ENCODE results near the gene ERG28.

The ERG28 gene

DNA sequence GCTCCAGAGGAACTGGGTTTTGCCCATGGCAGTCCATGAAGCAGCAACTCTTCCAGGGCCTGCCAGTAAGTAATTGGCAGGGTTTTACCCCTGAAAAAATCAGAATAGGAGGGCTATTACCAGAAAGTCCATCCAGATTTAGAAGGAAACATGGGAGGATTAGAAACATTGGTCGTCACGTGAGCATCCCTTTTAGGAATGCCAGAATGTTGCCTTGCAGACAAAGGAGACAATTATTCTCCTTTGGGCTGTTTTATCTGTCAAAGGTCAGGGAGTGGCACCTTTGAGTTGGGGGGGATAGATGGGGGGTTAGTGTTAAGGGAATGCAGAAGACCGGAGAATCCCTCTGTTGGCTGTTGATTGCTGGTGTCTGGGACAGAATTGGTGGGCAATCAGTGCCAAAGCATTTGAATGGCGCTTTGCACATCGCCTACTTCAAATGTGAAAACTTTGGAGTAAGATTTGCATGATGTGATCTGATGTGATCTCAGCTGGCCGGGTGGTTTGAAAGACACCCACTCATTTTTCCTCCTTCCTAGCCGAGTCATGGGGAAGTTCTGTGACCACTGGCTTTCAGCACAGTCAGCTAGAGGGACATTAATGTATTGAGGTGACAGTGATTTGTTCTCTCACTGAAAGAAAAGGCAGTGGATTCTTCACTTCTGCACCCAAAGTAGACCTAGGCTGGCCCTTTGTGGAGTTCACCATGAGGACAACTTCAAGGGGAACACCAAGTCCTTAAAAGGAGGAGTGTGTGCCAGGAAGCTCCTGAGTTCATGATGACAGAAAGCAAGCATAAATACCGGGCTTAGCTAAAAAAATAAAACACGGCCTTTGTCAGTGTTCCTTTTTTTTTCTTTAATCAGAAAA is 50.8 kb downstream of the ERG28 start:
- H3K27ac ChIP-seq (ENCODE audit: low read length) = no peak overlapping the region
- H3K4me3 ChIP-seq (ENCODE audit: low read length) = no peak overlapping the region
- no peaks in the 10 kb centered on the region for H3K36me3 ChIP-seq (replicated peaks; ENCODE audit: insufficient read depth, low read length)
- H3K9me2 ChIP-seq (replicated peaks; ENCODE audit: insufficient read depth, low read length) = no peaks in the 10 kb centered on the region
- H3K79me2 ChIP-seq (ENCODE audit: low read length) = no peaks in the 10 kb centered on the region
- H3K4me1 ChIP-seq (ENCODE audit: low read length) = no peaks in the 10 kb centered on the region
- H4K20me1 ChIP-seq (ENCODE audit: insufficient read depth, low read length) = no peaks in the 10 kb centered on the region
- H2AFZ ChIP-seq (ENCODE audit: low read length) = no peak overlapping the region
- no peak for DNase-seq
- no peaks in the 10 kb centered on the region for H3K9me3 ChIP-seq (replicated peaks; ENCODE audit: insufficient read depth, low read length)
- H3F3A ChIP-seq (ENCODE audit: insufficient read depth, low read length) = no peaks in the 10 kb centered on the region
- TF ChIP-seq, protein P1, sequence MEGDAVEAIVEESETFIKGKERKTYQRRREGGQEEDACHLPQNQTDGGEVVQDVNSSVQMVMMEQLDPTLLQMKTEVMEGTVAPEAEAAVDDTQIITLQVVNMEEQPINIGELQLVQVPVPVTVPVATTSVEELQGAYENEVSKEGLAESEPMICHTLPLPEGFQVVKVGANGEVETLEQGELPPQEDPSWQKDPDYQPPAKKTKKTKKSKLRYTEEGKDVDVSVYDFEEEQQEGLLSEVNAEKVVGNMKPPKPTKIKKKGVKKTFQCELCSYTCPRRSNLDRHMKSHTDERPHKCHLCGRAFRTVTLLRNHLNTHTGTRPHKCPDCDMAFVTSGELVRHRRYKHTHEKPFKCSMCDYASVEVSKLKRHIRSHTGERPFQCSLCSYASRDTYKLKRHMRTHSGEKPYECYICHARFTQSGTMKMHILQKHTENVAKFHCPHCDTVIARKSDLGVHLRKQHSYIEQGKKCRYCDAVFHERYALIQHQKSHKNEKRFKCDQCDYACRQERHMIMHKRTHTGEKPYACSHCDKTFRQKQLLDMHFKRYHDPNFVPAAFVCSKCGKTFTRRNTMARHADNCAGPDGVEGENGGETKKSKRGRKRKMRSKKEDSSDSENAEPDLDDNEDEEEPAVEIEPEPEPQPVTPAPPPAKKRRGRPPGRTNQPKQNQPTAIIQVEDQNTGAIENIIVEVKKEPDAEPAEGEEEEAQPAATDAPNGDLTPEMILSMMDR (IDR thresholded peaks at IDR 0.05; ENCODE audit: low read length) = no peak
- no peak for TF ChIP-seq EZH2 (optimal IDR thresholded peaks at IDR 0.05; ENCODE audit: low read depth, low read length)
- no peak for TF ChIP-seq EZH2phosphoT487 (IDR thresholded peaks at IDR 0.05; ENCODE audit: low read length)
- no peak overlapping the region for H3K9ac ChIP-seq (ENCODE audit: low read length)
- no peak overlapping the region for H3K4me2 ChIP-seq (ENCODE audit: low read depth, low read length)
- H3K27me3 ChIP-seq (replicated peaks; ENCODE audit: insufficient read depth, low read length) = no peaks in the 10 kb centered on the region

DNA sequence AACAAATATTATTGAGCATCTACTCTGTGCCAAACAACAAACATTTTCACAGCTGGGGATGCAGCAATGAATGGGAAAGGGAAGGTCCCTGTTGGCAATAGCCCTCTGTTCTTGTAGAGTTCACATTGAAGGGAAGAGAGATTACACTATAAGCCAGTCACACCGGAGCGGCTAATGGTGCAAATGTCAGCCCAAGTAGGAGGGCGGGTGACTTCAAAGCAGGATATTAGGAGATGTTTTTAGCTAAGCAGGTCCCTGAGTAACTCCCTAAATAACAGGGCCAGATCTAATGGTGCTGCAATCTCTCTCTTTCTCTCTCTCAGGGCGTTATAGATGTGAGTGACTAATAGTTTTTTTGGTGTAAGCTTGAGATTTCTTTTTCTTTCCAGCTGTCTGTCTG is 51.6 kb downstream of the ERG28 start:
- H3K27ac ChIP-seq (ENCODE audit: low read length) = no peak overlapping the region
- H2AFZ ChIP-seq (ENCODE audit: low read length) = no peak overlapping the region
- H3K9ac ChIP-seq (ENCODE audit: low read length) = no peak overlapping the region
- no peaks in the 10 kb centered on the region for H3K9me3 ChIP-seq (replicated peaks; ENCODE audit: insufficient read depth, low read length)
- DNase-seq = no peak
- H3K4me1 ChIP-seq (ENCODE audit: low read length) = no peaks in the 10 kb centered on the region
- H3F3A ChIP-seq (ENCODE audit: insufficient read depth, low read length) = no peaks in the 10 kb centered on the region
- no peaks in the 10 kb centered on the region for H3K79me2 ChIP-seq (ENCODE audit: low read length)
- H3K27me3 ChIP-seq (replicated peaks; ENCODE audit: insufficient read depth, low read length) = no peaks in the 10 kb centered on the region
- no peaks in the 10 kb centered on the region for H3K36me3 ChIP-seq (replicated peaks; ENCODE audit: insufficient read depth, low read length)
- no peak overlapping the region for H3K4me2 ChIP-seq (ENCODE audit: low read depth, low read length)
- no peaks in the 10 kb centered on the region for H4K20me1 ChIP-seq (ENCODE audit: insufficient read depth, low read length)
- H3K4me3 ChIP-seq (ENCODE audit: low read length) = no peak overlapping the region
- TF ChIP-seq, protein P1 (IDR thresholded peaks at IDR 0.05; ENCODE audit: low read length) = no peak
- TF ChIP-seq EZH2 (optimal IDR thresholded peaks at IDR 0.05; ENCODE audit: low read depth, low read length) (no peak), EZH2phosphoT487 (IDR thresholded peaks at IDR 0.05; ENCODE audit: low read length) (no peak)
- no peaks in the 10 kb centered on the region for H3K9me2 ChIP-seq (replicated peaks; ENCODE audit: insufficient read depth, low read length)

- TF ChIP-seq, protein P1 (IDR thresholded peaks at IDR 0.05; ENCODE audit: low read length) = no peak
- TF ChIP-seq EZH2 (optimal IDR thresholded peaks at IDR 0.05; ENCODE audit: low read depth, low read length) (no peak), EZH2phosphoT487 (IDR thresholded peaks at IDR 0.05; ENCODE audit: low read length) (no peak)
- H3K9ac ChIP-seq (ENCODE audit: low read length) = no peak overlapping the region
- H3K4me3 ChIP-seq (ENCODE audit: low read length) = no peak overlapping the region
- no peaks in the 10 kb centered on the region for H3K36me3 ChIP-seq (replicated peaks; ENCODE audit: insufficient read depth, low read length)
- H3K79me2 ChIP-seq (ENCODE audit: low read length) = no peaks in the 10 kb centered on the region
- H3K4me1 ChIP-seq (ENCODE audit: low read length) = no peaks in the 10 kb centered on the region
- H4K20me1 ChIP-seq (ENCODE audit: insufficient read depth, low read length) = no peaks in the 10 kb centered on the region
- no peak overlapping the region for H3K4me2 ChIP-seq (ENCODE audit: low read depth, low read length)
- DNase-seq = no peak
- no peak overlapping the region for H2AFZ ChIP-seq (ENCODE audit: low read length)
- H3F3A ChIP-seq (ENCODE audit: insufficient read depth, low read length) = no peaks in the 10 kb centered on the region
- no peaks in the 10 kb centered on the region for H3K9me2 ChIP-seq (replicated peaks; ENCODE audit: insufficient read depth, low read length)
- H3K27ac ChIP-seq (ENCODE audit: low read length) = no peak overlapping the region
- H3K27me3 ChIP-seq (replicated peaks; ENCODE audit: insufficient read depth, low read length) = no peaks in the 10 kb centered on the region
- no peaks in the 10 kb centered on the region for H3K9me3 ChIP-seq (replicated peaks; ENCODE audit: insufficient read depth, low read length)
Observed at GRCh38 chr14:75607842-75608640, 52.6 kb downstream of the ERG28 start.
